Stomach (tissue), 4 donors: ENCODE measurements around the gene ARHGAP24.

Experiments
- CTCF ChIP-seq, 7 experiments: fragments of 450-650 bp in 4 of 7; fragments of 200-600 bp in 3 of 7; sonication (generic) in 3 of 7; IDR thresholded peaks; one replicate each; pipeline ENCODE4 v1.5.1; 2016 to 2019; ENCODE audit warnings: antibody characterized with exemption in 7 of 7, control low read depth in 2 of 7, mild to moderate bottlenecking in 1 of 7
- EP300 ChIP-seq: sonication (generic); formaldehyde crosslinking; IDR thresholded peaks from one replicate; pipeline ENCODE4 v1.6.1; 2017; ENCODE audit warnings: antibody characterized with exemption
- POLR2A ChIP-seq, 4 donors: fragments of 450-650 bp; IDR thresholded peaks; one replicate each; pipeline ENCODE4 v1.6.1; 2016; ENCODE audit warnings: antibody characterized with exemption in 4 of 4, control low read depth in 2 of 4, mild to moderate bottlenecking in 1 of 4, moderate library complexity in 1 of 4
- POLR2AphosphoS5 ChIP-seq, 3 donors: sonication (generic); formaldehyde crosslinking; IDR thresholded peaks; one replicate each; pipeline ENCODE4 v1.6.1; 2016; ENCODE audit warnings: antibody characterized with exemption in 3 of 3

DNA sequence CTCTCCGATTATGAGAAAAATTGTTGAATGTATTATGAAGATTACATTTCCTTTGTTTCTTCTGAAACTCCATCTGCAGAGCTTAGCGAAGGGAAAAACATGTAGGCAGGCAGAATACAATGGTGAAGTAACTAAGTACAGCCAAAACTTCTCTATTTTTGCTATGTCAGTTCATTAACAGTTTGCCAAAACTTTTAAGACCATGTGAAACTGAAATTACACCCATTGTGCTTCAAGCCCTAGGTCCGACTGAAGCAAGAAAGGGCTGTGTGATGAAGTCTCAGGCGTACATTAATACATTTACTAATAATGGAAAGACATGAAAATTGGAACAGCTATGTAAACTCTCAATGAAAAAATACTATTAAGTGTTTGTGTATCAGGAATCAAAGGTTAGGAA lies 486.9 kb downstream of the ARHGAP24 start:
- TF ChIP-seq CTCF (IDR thresholded peaks at IDR 0.05) = no peak
- no peak for TF ChIP-seq POLR2A (IDR thresholded peaks at IDR 0.05)
- no peak for TF ChIP-seq POLR2AphosphoS5 (IDR thresholded peaks at IDR 0.05)
- no peak for TF ChIP-seq EP300
